GM18508 (cell line): ENCODE measurements around the gene RUNX3.

ENCODE experiments used
- ATAC-seq: cut with Tn5 transposase; IDR thresholded peaks from one replicate; pipeline ENCODE4 v1.9.1; 2021; ENCODE audit warnings: moderate number of reproducible peaks; ENCODE audit not compliant: insufficient read depth, unreplicated experiment

Gene RUNX3

DNA sequence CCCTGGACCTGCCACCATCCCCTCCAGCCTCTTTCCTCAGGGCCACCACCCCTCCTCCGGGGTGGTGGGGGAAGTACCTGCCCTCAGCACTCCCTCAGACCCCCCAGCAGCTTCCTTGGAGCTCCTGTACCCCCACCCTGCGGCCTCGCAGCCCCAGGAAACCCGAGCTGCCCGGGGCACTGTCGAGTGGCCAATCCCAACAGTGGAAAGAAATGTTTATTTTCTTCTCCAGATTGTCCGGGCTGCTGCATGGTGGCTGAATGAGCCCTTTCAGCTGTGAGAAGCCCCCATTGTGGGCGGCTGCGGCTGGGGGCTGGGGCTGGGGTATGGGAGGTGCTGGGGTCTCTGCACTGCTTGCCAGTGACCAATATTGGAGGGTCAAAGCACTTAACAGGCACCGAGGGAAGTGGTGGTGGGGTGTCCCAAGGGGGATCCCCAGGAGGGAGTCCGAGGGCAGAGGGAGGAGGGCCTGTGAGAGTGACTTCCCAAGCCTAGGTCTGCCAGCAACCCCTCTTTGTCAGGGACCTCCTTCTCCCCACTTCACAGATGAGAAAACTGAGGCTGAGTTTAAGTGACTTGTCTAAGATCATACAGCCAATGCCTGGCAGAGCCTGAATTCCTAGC lies 25.2 kb downstream of the RUNX3 start:
- no peak for ATAC-seq

DNA sequence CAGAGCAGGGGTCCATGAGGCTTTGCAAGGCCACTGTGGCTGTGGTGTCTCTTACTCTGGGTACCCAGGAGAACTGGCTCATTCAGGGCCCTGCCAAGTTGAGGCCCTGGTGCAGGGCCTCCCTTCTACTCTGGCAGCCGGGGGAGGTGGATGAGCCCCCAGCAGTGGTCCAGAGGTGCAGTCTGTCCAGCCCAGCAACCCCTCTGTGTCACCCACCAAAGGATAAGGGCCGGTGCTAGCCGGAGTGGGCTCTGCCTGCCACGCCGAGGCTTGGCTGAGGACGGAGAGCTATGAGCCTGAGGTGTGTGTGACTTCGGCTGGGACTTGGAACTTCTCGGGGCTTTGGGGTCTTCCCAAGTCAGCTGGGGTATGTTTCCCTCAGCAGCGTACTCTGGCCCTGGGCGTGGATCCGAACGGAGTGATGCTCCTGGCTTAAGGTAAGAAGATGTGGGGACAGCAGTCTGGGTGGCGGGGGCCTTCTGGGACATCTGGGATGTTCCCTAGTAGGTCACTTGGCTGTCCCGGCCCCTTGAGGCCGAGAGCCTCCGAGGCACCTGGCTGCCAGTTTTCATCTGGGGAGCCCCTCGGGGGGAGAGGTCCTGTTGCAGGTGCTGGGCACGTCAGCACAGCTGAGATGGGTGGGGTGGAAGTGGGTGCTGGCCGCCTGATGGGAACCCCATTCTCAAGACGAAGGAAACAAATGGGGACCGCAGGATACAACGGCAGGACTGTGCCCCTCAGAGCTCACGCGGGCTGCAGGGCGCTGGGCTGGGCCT lies 25.9 kb downstream of the RUNX3 start:
- ATAC-seq: no peak

DNA sequence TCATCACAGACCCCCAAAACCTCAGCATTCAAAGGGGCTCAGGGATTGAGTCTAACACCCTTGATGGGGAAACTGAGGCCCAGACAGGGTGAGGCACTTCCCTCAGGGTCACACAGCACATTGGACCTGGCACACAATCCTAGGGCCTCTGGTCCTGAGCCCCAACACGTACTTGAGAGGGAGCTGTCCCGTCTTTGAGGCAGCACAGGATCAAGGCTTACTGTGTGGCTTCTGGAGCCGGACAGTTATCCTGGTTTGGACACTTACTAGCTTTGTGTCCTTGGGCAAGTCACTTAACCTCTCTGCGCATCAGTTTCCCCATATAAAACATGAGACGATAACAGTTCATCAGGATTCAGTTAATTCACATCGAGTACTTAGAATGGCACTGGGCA lies 26.5 kb downstream of the RUNX3 start:
- ATAC-seq: no peak

DNA sequence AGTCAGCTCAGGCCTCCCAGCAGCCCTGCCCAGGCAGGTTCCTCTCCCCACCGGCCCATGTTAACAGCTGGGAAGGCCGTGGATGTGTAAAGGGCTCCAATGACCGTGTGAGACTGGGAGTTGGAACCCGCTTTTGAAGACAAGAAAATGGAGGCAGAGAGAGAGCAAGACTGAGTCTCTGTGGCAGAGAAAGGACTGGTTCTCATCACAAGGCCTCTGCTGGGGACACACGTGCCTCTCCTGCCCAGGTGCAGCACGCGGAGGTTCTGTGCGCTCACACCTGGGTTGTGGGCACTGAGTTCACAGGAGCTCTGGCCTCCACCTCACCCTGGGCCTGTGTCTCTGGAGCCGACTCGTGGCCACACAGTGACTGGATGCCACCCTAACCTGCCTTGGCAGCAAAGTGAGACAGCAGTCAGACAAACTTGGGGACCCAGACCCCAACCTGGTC lies 27.0 kb downstream of the RUNX3 start:
- ATAC-seq: no peak

DNA sequence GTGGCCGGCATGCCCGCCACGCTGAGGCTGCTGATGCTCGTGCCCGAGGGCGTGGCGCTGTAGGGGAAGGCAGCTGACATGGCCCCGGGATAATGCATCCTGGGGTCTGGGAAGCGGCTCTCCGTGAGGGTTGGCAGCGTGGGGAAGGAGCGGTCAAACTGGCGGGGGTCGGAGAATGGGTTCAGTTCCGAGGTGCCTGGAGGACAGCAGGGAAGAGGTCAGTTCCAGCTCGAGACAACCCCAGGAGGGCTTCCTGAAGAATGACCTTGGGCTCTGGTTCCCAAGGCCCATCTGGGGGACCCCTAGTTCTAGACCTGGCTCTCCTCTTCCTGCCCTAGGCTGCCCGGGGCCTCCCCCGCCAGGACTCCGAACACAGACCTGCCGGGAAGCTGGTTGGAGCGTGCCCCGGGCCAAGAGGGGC lies 27.6 kb downstream of the RUNX3 start:
- no peak for ATAC-seq

DNA sequence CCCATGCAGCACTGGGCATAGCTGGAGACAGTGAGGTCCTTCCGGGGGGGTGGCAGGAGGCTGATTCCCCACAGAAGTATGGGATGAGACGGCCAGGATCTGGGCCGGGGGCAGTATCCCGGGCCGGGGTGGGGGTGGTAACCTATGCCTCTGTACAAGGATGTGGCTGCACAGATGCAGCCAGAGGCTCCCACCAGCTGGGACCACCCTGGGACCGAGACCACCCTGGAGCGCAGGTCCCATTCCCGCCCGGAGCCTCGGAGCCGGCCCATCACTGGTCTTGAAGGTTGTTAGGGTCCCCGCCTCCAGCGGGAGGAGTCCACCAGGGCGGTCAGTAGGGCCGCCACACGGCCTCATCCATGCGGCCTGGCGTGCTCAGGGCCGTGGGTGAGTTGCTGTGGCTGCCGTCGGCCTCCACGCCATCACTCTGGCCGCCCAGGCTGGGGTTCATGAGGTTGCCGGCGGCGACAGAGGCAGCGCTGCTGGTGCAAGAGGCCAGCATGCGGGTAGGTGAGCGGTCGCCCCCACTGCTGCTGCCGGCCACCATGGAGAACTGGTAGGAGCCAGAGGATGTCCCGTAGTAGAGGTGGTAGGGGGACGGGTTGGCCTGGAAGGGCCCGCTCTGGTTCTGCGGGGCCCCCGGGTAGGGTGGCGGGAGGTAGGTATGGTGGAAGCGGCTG lies 28.1 kb downstream of the RUNX3 start:
- ATAC-seq: no peak

DNA sequence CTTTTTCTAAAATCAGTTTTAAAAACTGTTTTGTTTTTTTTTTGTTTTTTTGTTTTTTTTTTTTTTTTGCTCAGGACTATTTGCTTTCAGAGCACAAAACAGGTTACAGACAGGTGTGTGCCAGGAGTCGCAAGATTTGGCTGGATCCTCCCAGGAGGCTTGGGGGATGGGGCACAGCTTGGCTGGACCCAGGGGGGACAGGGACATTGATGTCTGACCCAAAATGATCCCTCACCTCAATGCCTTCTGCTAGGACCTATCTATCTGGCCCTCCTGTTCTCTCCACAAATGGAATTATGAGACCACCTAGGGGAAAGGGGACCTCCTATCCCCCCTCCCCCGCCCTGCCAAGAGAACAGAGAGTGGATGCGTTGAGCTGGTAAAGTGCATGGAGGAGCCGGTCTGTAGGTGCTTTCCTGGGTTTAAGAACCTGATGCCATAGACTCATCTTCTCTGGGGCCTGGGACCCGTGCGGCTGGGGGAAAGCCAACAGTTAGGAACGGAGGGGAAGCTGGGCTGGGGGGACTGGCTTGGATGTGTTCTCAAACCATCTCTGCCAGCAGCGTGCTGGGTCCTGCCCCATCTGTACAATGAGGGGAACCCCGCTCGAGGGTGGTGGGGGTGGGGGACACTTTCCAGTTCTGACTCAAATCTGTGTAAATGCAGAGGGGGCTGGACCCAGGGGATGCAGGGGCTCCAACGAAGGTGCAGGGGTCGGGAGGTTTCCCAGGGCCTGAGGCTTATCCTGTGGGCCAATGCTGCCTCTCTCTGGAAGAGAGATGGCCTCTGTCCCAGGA lies 28.9 kb downstream of the RUNX3 start:
- ATAC-seq: no peak

DNA sequence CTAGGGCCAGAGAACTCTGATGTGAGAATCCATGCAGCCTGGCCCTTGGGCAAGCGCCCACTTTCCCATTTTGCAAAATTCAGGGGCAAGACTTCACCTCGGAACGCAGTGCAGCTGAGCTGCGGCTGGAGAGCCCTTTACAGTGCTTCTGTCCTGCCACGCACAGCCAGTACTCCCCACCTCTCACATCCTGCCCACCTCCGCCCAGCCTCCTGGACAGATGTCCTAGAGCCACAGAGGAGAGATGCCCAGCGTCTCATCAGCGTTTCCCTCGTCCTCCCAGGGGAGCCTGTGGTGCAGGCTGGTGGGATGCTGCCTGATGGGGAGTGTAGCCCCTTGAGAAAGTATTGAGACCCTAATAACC lies 29.6 kb downstream of the RUNX3 start:
- ATAC-seq: no peak

DNA sequence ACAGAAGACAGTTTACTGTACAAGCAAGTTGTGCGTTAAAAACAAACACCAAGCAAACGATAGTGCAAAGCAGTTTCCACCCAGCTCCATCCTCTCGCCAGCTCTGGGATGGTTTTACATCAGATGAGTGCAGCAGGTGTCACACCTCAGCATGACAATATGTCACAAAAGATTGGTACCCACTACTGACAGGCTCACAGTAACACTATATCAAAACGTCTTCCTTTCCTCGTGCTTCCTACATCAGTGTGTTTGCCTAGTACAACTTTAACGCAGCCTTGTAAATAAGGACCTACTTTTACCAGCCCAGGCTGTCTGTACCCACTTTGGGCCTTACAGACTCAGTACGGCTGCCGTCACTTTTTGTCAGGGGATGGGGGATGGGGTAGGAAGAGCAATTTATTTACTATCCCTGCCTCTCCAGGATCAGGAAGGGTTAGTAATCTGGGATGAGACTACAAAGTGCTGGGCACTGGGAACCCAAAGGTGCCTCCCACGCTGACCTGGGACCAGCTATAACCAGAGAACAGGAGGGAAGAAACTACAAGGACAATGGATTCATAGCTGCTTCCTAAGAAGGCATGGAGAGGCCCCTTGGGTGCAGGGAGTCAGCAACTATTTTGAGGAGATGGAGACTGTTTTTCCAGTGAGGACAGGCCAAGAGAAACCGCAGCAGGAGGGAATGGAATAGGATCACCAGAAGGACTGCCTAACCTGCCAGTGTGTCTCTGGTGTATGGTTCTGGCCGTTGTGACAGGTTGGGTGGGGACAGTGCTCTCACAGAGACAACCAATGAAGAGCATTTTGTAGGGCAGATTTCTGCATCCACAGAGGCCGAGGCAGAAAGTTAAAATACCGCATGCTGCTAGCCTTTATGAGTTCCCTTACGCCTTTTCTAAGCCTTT lies 30.2 kb downstream of the RUNX3 start:
- no peak for ATAC-seq

DNA sequence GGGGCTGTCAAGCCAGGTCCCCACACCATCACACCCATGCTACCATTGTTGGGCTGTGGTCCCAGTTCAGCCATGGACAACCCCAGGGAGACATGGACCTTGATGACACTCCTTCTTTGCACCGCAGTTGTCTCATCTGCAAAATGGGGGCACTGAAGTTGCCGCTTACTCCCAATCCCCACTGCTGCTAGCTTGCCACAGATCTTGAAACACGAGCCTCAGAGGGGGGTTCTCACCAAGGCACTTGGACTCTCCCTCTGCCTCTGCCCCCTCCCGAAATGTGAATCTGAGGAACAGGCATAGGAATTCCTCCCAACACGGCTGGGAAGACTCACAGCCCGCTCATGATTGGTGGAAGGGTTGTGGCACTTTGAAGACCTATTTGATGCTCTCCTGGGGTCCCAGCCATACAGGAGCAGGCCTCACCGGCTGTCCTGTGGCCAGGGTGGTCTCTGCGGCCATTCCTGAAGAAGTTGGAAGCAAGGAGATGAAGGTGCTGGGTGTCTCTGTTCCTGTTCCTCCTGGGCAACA lies 31.1 kb downstream of the RUNX3 start:
- no peak for ATAC-seq

DNA sequence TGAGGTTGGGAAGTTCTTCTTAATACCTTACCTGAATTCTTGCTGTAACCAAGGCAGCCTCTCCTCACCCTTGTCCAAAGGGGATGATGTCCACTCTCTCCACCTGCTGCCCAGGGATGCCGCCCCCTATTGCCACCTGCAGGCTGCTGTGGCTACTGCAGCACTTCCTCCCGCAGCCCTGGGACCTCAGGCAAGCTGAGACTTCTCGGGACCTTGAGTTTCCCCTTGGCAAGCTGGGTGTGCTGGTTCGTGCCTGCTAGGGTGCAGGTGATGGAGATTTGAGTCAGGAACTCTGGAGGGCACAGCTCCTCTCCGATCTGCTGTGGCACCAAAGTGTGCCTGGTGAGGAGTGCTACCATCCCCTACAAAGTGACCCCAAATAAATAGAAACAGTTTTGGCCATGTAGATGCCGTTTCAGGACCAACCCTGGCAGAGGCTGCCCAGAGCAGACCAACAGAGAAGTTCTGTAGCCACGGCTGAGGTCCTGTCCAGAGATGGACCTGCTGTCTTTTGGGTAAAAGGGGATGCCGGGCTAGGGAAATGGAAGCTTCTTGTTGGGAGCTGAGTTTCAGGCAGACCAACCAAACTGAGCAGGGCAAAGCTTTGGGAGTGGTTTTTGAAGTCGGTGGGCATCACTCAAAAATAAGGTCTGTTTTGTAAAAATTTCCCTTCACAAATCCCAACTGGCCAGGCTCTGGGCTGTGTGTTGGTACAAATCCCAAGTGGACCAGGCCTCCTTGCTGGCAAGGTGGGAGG lies 31.7 kb downstream of the RUNX3 start:
- ATAC-seq: no peak

DNA sequence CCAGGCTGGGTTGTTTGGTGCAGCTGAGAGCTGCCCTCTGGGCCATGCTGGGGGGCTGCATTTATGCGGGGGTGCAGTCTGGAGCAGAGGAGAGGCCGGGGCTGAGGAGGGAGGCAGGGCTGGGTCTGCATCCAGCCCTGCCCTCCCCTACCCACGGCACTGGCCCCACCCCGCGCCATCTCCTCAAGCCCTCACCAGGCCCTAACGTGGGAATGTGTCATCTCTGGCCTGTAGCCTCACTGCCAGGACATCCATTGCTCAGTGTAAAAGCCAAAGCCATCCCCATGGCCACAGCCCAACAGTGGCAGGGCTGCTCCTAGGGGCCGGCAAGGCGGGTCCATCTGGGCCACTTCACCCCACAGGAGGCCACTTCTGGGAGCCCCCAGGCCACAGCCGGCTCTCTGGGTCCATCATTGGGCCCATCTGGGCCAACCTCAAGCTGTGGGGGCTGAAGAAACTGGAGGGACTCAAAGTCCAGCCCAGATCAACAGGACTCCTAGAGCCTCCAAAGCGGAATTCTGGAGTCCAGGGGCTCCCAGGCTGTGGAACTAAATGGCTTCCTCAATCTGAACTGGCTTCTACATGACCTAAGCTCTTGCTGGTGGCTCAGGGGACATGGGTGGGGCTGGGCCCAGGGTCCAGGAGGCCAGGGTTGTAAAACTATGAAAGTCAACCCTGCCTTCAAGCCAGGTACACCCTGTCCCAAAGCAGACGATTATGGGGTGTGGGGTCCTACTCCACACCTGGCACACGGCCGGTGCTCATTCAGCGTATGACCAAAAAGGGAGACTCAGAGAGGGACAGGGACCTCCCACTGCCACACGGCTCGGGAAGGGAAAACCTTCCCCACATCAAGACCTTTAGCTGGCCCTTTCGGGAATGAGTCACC lies 32.6 kb downstream of the RUNX3 start:
- no peak for ATAC-seq

DNA sequence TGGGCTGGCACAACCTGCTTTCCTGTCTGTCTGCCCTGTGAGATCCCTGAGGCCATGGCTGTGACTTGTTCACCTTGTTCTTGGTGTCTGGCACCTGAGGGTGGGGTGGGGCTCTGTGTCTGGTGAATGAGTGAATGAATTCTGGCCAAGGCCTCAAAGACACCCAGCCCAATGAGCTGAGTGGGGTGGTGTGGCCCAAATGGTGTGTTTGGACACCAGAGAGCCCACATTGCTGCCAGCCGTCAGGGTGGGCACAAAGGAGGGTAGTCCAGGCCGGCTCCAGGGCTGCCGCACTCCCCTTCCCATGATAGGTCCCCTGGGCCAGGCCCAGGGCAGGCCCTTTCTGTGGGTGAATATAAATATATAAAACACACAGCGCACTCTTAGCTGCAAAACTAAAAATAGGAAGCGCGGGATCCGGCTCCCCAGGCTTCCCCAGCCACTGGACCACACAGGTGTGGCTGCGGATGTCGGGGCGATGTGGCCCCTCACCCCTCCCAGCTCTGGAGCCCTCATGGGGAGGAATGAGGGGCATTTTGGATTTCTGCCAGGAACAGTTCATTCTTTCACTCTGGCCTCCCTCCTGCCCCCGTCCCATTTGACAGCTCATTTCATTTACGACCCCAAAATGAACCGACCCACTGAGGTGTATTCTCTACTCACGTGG lies 33.3 kb downstream of the RUNX3 start:
- no peak for ATAC-seq

DNA sequence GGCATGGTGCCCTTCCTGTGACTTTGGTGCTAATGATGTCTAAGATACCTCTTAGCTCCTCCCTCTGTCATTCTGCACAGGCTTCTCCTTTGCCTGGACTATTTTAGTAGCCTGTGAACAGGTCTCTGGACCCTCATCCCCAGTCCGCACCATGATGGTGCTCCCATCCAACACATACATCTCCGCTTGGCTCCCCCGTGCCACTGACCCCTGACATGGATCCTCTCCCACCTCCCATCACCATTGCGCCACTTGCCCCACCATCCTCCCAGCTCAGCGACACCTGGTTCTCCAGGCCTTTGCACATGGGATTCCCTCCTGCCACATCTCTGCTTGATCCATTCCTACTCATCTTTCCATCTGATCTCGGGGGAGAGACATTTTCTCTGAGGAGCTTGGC lies 33.9 kb downstream of the RUNX3 start:
- ATAC-seq: no peak

DNA sequence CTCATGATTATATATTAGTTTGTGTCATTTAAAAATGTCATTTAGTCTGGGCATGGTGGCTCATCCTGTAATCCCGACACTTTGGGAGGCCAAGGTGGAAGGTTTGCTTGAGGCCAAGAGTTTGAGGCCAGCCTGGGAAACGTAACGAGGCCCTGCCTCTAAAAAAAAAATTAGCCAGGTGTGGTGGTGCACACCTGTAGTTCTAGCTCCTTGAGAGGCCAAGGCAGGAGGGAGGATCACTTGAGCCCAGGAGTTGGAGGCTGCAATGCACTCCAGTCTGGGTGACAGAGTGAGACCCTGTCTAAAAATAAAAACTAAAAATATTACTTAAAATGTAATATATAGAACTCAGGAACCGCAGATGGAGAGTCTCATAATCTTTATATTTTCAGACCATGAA lies 34.6 kb downstream of the RUNX3 start:
- no peak for ATAC-seq

DNA sequence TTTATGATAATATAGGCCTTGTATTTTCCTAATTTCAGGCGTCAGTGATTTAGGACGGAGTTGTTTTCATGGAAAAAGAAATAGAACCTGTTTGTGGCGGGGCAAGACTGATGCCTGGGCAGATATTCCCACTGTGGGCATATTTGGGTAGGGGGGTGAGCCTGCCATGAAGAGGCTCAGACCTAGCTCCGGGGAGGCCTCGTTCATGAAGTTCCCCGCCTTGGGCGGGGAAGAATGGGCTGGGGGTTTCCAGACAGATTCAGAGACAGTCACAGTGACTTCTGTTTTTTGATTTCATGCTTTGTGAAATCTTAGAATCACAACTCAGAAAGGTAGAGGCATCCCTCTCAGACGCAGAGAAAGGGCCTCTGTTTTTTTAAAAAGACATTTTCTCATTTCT lies 36.1 kb downstream of the RUNX3 start:
- ATAC-seq: no peak

DNA sequence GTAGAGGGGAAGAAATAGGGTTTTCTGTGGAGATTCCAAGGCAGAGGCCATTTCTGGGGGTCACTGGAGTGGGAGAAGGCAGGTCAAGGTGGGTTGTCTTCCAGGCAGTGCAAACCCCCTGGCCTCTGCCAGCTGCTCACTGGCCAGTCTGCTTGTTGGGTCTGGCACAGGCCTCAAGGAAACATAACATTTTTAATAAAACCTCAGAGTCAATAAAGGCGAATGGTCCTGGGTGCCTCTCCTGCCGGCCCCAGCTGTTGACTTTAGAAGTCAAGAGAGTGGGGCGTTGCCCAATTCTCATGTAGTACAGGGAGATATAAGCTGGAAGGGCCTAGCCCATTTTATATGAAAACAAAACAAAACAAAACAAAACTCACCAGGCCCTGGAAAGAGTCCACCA lies 36.6 kb downstream of the RUNX3 start:
- ATAC-seq: no peak
